ENCODE data around the gene ZNF616. TPM values are rescaled to one million over a fixed set of nuclear protein-coding genes. Genes with fewer than 3 reads are reported as not detected.

The ZNF616 gene
- total RNA-seq, 3 donors from 2014 or later = 5.8 to 14.0 (median 7.2) TPM

DNA sequence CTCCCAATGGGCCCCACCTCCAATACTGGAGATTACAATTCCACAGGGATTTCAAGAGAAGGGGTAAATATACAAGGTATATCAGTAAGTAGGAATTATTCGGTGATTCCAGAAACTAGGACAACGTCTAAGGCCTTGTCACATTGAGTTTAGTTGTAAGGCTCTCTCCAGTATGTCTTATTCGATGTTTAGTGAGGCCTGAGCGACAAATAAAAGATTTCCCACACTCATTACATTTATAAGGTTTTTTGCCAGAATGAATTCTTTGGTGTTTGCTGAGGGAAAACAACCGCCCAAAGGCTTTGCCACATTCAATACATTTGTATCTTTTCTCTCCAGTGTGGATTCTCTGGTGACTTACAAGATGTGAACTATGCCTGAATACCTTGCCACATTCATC lies 25.0 kb downstream of the ZNF616 start:
- H3K36me3 ChIP-seq = peaks cover 21% of the 10 kb centered on the region
- intact Hi-C loops (cut with DNase I; ENCODE audit: low total_unique reads) = no loop called here
- peaks cover 84 to 100% of the 10 kb centered on the region in 2 donors for H3K9me3 ChIP-seq
- TF ChIP-seq, protein P1, sequence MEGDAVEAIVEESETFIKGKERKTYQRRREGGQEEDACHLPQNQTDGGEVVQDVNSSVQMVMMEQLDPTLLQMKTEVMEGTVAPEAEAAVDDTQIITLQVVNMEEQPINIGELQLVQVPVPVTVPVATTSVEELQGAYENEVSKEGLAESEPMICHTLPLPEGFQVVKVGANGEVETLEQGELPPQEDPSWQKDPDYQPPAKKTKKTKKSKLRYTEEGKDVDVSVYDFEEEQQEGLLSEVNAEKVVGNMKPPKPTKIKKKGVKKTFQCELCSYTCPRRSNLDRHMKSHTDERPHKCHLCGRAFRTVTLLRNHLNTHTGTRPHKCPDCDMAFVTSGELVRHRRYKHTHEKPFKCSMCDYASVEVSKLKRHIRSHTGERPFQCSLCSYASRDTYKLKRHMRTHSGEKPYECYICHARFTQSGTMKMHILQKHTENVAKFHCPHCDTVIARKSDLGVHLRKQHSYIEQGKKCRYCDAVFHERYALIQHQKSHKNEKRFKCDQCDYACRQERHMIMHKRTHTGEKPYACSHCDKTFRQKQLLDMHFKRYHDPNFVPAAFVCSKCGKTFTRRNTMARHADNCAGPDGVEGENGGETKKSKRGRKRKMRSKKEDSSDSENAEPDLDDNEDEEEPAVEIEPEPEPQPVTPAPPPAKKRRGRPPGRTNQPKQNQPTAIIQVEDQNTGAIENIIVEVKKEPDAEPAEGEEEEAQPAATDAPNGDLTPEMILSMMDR (IDR thresholded peaks at IDR 0.05) = no peak
- TF ChIP-seq POLR2AphosphoS5 (IDR thresholded peaks at IDR 0.05) (no peak), POLR2A (IDR thresholded peaks at IDR 0.05) (no peak)
- no peaks in the 10 kb centered on the region for H3K27me3 ChIP-seq
- H3K27ac ChIP-seq = no peak overlapping the region
- H3K4me3 ChIP-seq = no peak overlapping the region
- DNase-seq (ENCODE audit: low spot score in 2 of 2) = no peak
- H3K4me1 ChIP-seq = no peaks in the 10 kb centered on the region

DNA sequence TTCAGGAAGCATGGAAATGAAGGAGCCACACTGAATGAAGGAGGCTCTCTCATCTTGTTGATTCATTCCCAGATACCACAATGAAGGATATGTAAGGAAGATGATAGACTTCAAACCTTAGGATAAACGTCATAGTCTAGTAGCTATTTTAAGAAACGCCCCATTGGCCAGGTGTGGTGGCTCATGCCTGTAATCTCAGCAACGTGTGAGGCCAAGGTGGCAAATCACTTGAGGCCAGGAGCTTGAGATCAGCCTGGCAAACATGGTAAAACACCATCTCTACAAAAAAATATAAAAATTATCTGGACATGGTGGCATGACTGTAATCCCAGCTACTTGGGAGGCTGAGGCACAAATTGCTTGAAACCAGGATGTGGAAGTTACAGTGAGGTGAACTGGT lies 27.1 kb downstream of the ZNF616 start:
- peaks cover 9% of the 10 kb centered on the region for H3K36me3 ChIP-seq
- intact Hi-C loops (cut with DNase I; ENCODE audit: low total_unique reads) = no loop called here
- no peak overlapping the region for H3K4me3 ChIP-seq
- no peak overlapping the region for H3K27ac ChIP-seq
- TF ChIP-seq, protein P1 (IDR thresholded peaks at IDR 0.05) = no peak
- TF ChIP-seq POLR2A (IDR thresholded peaks at IDR 0.05) = no peak
- no peak for TF ChIP-seq POLR2AphosphoS5 (IDR thresholded peaks at IDR 0.05)
- DNase-seq (ENCODE audit: low spot score in 2 of 2) = no peak
- H3K9me3 ChIP-seq = peaks cover 84 to 99% of the 10 kb centered on the region in 2 donors
- H3K27me3 ChIP-seq = no peaks in the 10 kb centered on the region
- no peaks in the 10 kb centered on the region for H3K4me1 ChIP-seq

DNA sequence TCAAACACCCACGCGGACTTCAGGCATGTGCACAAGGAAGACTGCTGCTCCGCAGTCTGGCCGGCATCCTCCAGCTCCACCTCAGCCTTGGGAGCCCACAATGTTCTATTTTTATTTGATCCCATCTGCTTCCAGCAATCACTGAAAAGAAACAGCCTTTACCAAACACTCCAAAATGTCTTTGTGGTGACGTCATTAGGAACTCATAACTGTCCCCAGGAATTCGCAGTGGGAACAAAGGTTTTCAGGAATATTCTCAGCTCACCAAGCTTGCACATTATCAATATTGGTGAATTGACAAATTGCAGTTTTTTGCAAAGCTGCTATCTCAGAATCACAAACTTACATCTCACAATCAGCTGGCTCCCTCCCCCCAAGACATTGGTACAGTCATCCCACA lies 29.0 kb downstream of the ZNF616 start:
- intact Hi-C loops (cut with DNase I; ENCODE audit: low total_unique reads) = no loop called here
- no peak overlapping the region for H3K27ac ChIP-seq
- TF ChIP-seq POLR2A (IDR thresholded peaks at IDR 0.05) (no peak), POLR2AphosphoS5 (IDR thresholded peaks at IDR 0.05) (no peak)
- TF ChIP-seq, protein P1 (IDR thresholded peaks at IDR 0.05) = no peak
- H3K9me3 ChIP-seq = peaks cover 82 to 96% of the 10 kb centered on the region in 2 donors
- H3K4me1 ChIP-seq = no peaks in the 10 kb centered on the region
- H3K36me3 ChIP-seq = no peaks in the 10 kb centered on the region
- H3K27me3 ChIP-seq = no peaks in the 10 kb centered on the region
- DNase-seq (ENCODE audit: low spot score in 2 of 2) = no peak
- no peak overlapping the region for H3K4me3 ChIP-seq

DNA sequence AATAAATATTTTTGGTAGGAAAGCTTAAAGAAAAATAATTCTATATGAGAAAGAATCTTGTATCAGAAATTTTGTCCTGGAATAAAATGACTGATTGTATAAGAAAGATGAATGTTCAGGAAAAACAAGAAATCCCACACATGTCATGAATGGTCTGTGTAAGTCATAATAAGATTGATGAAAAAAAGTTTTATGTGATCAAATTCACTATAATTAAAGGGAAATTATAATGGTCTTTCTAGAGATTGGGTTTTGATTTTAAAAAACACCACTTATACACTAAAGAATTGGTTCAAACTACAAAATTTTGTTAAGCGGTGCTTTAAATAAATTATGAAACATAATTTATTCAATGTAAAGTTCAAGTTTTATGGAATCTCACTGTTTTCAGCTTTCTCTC lies 37.0 kb downstream of the ZNF616 start:
- Histone ChIP-seq H3K9me3 (peaks cover 37 to 64% of the 10 kb centered on the region in 2 donors), H3K27ac (no peak overlapping the region), H3K27me3 (no peaks in the 10 kb centered on the region), H3K4me1 (no peaks in the 10 kb centered on the region), H3K4me3 (no peak overlapping the region), H3K36me3 (no peaks in the 10 kb centered on the region)
- TF ChIP-seq POLR2A (IDR thresholded peaks at IDR 0.05) (no peak), POLR2AphosphoS5 (IDR thresholded peaks at IDR 0.05) (no peak)
- TF ChIP-seq, protein P1 (IDR thresholded peaks at IDR 0.05) = no peak
- intact Hi-C loops (cut with DNase I; ENCODE audit: low total_unique reads) = no loop called here
- no peak for DNase-seq (ENCODE audit: low spot score in 2 of 2)

DNA sequence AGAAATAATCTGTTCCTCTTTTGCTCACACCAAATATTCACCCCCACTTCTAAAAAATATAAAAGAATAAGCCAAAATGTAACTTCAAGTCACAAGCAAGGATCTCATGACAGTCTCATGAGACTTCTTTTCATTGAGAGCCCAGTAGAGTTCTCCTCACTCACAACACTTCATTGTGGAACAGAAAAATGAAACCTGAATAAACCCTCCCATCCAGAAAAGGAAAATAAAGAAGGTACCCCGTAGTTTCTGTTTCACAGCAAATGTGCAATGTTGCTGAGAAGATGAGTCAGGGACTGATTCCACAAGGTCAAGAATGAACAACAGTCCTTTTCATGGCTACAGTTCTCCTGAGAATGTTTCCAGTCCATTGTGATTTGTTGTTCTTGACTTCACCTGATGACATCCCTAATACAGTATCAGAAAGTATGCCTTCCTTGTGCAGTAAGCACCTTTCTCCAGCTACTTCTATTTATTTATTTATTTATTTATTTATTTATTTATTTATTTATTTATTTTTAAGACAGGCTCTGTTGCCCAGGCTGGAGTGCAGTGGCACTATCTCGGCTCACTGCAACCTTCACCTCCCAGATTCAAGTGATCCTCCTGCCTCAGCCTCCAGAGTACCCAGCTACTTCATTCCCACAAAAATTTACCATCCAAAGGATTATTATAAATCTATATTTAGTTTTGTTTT lies 37.7 kb downstream of the ZNF616 start:
- H3K4me1 ChIP-seq = no peaks in the 10 kb centered on the region
- H3K9me3 ChIP-seq = peaks cover 37 to 64% of the 10 kb centered on the region in 2 donors
- H3K27ac ChIP-seq = no peak overlapping the region
- intact Hi-C loops (cut with DNase I; ENCODE audit: low total_unique reads) = no loop called here
- no peaks in the 10 kb centered on the region for H3K36me3 ChIP-seq
- DNase-seq (ENCODE audit: low spot score in 2 of 2) = no peak
- no peak overlapping the region for H3K4me3 ChIP-seq
- TF ChIP-seq POLR2A (IDR thresholded peaks at IDR 0.05) = no peak
- no peak for TF ChIP-seq POLR2AphosphoS5 (IDR thresholded peaks at IDR 0.05)
- TF ChIP-seq, protein P1 (IDR thresholded peaks at IDR 0.05) = no peak
- no peaks in the 10 kb centered on the region for H3K27me3 ChIP-seq
